Dermis microvascular lymphatic vessel endothelial cell (primary cell): ENCODE measurements around the gene GJA3. TPM values are rescaled to one million over a fixed set of nuclear protein-coding genes. Genes with fewer than 3 reads are reported as not detected.

Experiments
- DNase-seq, 2 donors: peaks; one replicate each; pipeline versions ENCODE4 v3.0.0 to v3.0.0-alpha.2; 2010; ENCODE audit warnings: low read depth in 2 of 2
- total RNA-seq: library from RNA; depleted of rRNA; stranded (reverse); fragments of >200 nt; gene quantifications from 2 replicates; pipeline ENCODE4 v1.2.1, GENCODE V29; 2014

GJA3 gene
- total RNA-seq, 1 donor from 2014 or later, result under 0.01 TPM

GRCh38 chr13:20151016-20151415 is 9.8 kb downstream of the GJA3 start:
- DNase-seq, result no peak

- no peak for DNase-seq
Observed at GRCh38 chr13:20150561-20150960, 10.3 kb downstream of the GJA3 start.

GRCh38 chr13:20149762-20150161 is 11.1 kb downstream of the GJA3 start:
- no peak for DNase-seq

GRCh38 chr13:20148501-20149183 is 12.2 kb downstream of the GJA3 start:
- no peak for DNase-seq

GRCh38 chr13:20146381-20146780 is 14.5 kb downstream of the GJA3 start:
- DNase-seq, result no peak

GRCh38 chr13:20145521-20145920 is 15.3 kb downstream of the GJA3 start:
- DNase-seq, result no peak

GRCh38 chr13:20144141-20144850 is 16.6 kb downstream of the GJA3 start:
- no peak for DNase-seq

- DNase-seq, result no peak
Observed at GRCh38 chr13:20142927-20143480, 17.8 kb downstream of the GJA3 start.

GRCh38 chr13:20142023-20142926 is 18.6 kb downstream of the GJA3 start:
- no peak for DNase-seq

GRCh38 chr13:20141238-20142022 is 19.4 kb downstream of the GJA3 start:
- no peak for DNase-seq

GRCh38 chr13:20140487-20140886 is 20.4 kb downstream of the GJA3 start:
- no peak for DNase-seq

- DNase-seq, result no peak
Observed at GRCh38 chr13:20137875-20138274, 23.0 kb downstream of the GJA3 start.

- DNase-seq, result peak in 1 of 2 donors; percentile 16
Observed at GRCh38 chr13:20136781-20137703, 23.8 kb downstream of the GJA3 start.

GRCh38 chr13:20134732-20135131 is 26.1 kb downstream of the GJA3 start:
- DNase-seq, result no peak

GRCh38 chr13:20132052-20132634 is 28.7 kb downstream of the GJA3 start:
- DNase-seq, result no peak

GRCh38 chr13:20131057-20131832 is 29.6 kb downstream of the GJA3 start:
- no peak for DNase-seq

- no peak for DNase-seq
Observed at GRCh38 chr13:20130652-20131051, 30.2 kb downstream of the GJA3 start.

GRCh38 chr13:20130012-20130411 is 30.8 kb downstream of the GJA3 start:
- no peak for DNase-seq

- no peak for DNase-seq
Observed at GRCh38 chr13:20129076-20129475, 31.8 kb downstream of the GJA3 start.
